SK-N-SH treated with all-trans-retinoic acid at 6 μM for 48 hours (cell line): Measurements from ENCODE around the gene ORAI3.

Source experiments
- ARNTL ChIP-seq: fragments of 450-650 bp; formaldehyde crosslinking; IDR thresholded peaks from 2 replicates; pipeline ENCODE4 v1.5.0; 2020; ENCODE audit warnings: low read depth, mild to moderate bottlenecking, moderate library complexity, borderline replicate concordance
- CSDC2 ChIP-seq: fragments of 250-450 bp; sonication (Bioruptor Pico); IDR thresholded peaks from 2 replicates; pipeline ENCODE4 v1.5.0; 2020; ENCODE audit warnings: mild to moderate bottlenecking, moderate library complexity
- OSR1 ChIP-seq: fragments of 250-450 bp; sonication (Bioruptor Pico); IDR thresholded peaks from 2 replicates; pipeline ENCODE4 v1.8.0; 2022; ENCODE audit warnings: moderate library complexity, mild to moderate bottlenecking, inconsistent platforms
- PATZ1 ChIP-seq: fragments of 250-450 bp; sonication (Bioruptor Pico); IDR thresholded peaks from 2 replicates; pipeline ENCODE4 v1.8.0; 2020; ENCODE audit warnings: mild to moderate bottlenecking, moderate library complexity, borderline replicate concordance
- POU6F1 ChIP-seq: fragments of 250-450 bp; sonication (Bioruptor Pico); IDR thresholded peaks from 2 replicates; pipeline ENCODE4 v1.8.0; 2021; ENCODE audit warnings: low read depth, mild to moderate bottlenecking, moderate library complexity, borderline replicate concordance
- TCF4 ChIP-seq: fragments of 250-450 bp; sonication (Bioruptor Pico); IDR thresholded peaks from 2 replicates; pipeline ENCODE4 v1.8.0; 2021; ENCODE audit warnings: mild to moderate bottlenecking, moderate library complexity, borderline replicate concordance
- ZC3H10 ChIP-seq: fragments of 250-450 bp; sonication (Bioruptor Pico); IDR thresholded peaks from 2 replicates; pipeline ENCODE4 v1.5.1; 2021; ENCODE audit warnings: mild to moderate bottlenecking, moderate library complexity
- ZFP3 ChIP-seq: fragments of 250-450 bp; sonication (Bioruptor Pico); IDR thresholded peaks from 2 replicates; pipeline ENCODE4 v1.5.0; 2020; ENCODE audit warnings: mild to moderate bottlenecking, moderate library complexity
- ZFP30 ChIP-seq: fragments of 450-650 bp; formaldehyde crosslinking; IDR thresholded peaks from 2 replicates; pipeline ENCODE4 v1.5.0; 2022; ENCODE audit warnings: mild to moderate bottlenecking, moderate library complexity
- TF ChIP-seq, protein P1 (sequence below): fragments of 250-450 bp; sonication (Bioruptor Pico); IDR thresholded peaks from 2 replicates; pipeline ENCODE4 v1.5.0; 2020; ENCODE audit warnings: mild to moderate bottlenecking, moderate library complexity
- TF ChIP-seq, protein P2 (sequence below): fragments of 250-450 bp; sonication (Bioruptor Pico); IDR thresholded peaks from 2 replicates; pipeline ENCODE4 v1.5.1; 2021; ENCODE audit warnings: mild to moderate bottlenecking, moderate library complexity

GRCh38 chr16:30904114-30904780 is 44.6 kb upstream of the ORAI3 start:
- TF ChIP-seq, protein P1, sequence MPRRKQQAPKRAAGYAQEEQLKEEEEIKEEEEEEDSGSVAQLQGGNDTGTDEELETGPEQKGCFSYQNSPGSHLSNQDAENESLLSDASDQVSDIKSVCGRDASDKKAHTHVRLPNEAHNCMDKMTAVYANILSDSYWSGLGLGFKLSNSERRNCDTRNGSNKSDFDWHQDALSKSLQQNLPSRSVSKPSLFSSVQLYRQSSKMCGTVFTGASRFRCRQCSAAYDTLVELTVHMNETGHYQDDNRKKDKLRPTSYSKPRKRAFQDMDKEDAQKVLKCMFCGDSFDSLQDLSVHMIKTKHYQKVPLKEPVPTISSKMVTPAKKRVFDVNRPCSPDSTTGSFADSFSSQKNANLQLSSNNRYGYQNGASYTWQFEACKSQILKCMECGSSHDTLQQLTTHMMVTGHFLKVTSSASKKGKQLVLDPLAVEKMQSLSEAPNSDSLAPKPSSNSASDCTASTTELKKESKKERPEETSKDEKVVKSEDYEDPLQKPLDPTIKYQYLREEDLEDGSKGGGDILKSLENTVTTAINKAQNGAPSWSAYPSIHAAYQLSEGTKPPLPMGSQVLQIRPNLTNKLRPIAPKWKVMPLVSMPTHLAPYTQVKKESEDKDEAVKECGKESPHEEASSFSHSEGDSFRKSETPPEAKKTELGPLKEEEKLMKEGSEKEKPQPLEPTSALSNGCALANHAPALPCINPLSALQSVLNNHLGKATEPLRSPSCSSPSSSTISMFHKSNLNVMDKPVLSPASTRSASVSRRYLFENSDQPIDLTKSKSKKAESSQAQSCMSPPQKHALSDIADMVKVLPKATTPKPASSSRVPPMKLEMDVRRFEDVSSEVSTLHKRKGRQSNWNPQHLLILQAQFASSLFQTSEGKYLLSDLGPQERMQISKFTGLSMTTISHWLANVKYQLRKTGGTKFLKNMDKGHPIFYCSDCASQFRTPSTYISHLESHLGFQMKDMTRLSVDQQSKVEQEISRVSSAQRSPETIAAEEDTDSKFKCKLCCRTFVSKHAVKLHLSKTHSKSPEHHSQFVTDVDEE (CRISPR knock-in tag) = no peak
- TF ChIP-seq TCF4 (CRISPR knock-in tag) (no peak), ZFP30 (no peak), ZC3H10 (CRISPR knock-in tag) (no peak), ZFP3 (CRISPR knock-in tag) (no peak), OSR1 (CRISPR knock-in tag) (no peak), CSDC2 (no peak), POU6F1 (no peak), PATZ1 (CRISPR knock-in tag) (no peak), ARNTL (CRISPR knock-in tag) (no peak)
- TF ChIP-seq, protein P2, sequence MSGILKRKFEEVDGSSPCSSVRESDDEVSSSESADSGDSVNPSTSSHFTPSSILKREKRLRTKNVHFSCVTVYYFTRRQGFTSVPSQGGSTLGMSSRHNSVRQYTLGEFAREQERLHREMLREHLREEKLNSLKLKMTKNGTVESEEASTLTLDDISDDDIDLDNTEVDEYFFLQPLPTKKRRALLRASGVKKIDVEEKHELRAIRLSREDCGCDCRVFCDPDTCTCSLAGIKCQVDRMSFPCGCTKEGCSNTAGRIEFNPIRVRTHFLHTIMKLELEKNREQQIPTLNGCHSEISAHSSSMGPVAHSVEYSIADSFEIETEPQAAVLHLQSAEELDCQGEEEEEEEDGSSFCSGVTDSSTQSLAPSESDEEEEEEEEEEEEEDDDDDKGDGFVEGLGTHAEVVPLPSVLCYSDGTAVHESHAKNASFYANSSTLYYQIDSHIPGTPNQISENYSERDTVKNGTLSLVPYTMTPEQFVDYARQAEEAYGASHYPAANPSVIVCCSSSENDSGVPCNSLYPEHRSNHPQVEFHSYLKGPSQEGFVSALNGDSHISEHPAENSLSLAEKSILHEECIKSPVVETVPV = no peak
